Stimulated activated CD8-positive, alpha-beta memory T cell treated with anti-CD3 and anti-CD28 coated beads, Interleukin-4, amount 100 ng/mL, for 48 hours (primary cell): ENCODE results near the gene OSTM1.
"Not testable (repeated sequence)": the region's sequence is repeated elsewhere in the genome, so short reads cannot be mapped to it uniquely, and the experiment has no call there.

Experiments
- DNase-seq: peaks from one replicate; pipeline ENCODE4 v3.0.0-alpha.2; 2020

The OSTM1 gene

GRCh38 chr6:108013787-108014439 lies 60.6 kb downstream of the OSTM1 start:
- DNase-seq = no peak

- DNase-seq = no peak
These were observed 64.6 kb downstream of the OSTM1 start for GRCh38 chr6:108009894-108010293.

- DNase-seq = not testable (repeated sequence)
These were observed 65.3 kb downstream of the OSTM1 start for GRCh38 chr6:108009258-108009657.

DNA sequence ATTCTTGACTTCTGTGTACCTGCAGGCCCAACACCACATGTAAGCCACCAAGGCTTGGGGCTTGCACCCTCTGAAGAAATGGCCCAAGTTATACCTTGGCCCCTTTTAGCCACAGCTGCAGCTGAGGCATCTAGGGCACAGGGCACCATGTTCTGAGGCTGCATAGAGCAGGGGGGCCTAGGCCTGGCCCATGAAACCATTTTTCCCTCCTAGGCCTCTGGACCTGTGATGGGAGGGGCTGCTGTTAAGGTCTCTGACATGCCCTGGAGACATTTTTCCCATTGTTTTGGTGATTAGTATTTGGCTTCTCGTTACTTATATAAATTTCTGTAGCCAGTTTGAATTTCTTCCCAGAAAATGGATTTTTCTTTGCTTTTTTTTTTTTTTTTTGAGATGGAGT lies 66.2 kb downstream of the OSTM1 start:
- DNase-seq = no peak

GRCh38 chr6:108005961-108006360 lies 68.6 kb downstream of the OSTM1 start:
- no peak for DNase-seq

DNA sequence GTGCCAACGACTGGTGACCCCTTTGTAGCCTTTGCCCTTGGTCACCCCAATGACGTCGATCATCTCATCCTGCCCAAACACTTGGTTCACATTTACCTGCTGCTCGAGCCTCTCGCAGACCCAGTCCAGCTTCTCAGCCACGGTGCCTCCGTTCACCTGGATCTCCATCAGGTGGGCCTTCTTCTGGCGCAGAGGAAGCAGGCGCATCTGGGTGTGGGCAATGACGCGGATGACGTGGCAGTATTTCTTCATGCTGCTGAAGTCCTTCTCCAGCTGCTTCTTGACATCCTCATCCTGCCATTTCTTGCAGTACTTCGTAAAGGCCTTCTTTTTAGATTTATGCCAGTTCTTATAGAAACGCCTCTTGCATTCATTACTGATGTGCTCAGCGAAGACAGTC lies 69.7 kb downstream of the OSTM1 start:
- DNase-seq = no peak

- DNase-seq = no peak
These were observed 71.9 kb downstream of the OSTM1 start for GRCh38 chr6:108002365-108003221.

DNA sequence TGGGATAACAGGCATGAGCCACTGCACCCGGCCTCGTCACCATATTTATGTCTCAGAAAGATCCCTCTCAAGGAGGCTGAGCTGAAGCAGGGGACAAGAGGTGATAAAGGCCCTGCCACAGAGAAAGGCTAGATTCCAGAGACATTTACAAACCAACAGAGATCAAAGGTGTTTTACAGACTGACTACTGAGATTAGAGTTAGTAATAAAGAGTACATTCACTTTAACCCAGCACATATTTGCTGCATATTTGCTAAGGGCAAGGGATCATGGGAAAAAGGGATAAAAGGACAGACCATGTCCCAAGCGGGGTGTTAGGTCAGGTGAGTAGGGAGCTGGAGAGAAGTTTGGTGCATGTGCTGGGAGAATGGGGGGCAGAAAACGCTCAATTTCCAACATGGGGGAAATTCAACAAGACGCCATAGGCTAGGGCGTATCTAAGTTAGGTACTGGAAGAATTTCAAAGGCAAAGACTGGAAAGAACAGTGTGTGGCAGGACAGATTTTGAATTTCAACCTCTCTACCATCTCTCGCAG lies 72.8 kb downstream of the OSTM1 start:
- DNase-seq = no peak

GRCh38 chr6:108000259-108000658 lies 74.3 kb downstream of the OSTM1 start:
- DNase-seq = not testable (repeated sequence)

DNA sequence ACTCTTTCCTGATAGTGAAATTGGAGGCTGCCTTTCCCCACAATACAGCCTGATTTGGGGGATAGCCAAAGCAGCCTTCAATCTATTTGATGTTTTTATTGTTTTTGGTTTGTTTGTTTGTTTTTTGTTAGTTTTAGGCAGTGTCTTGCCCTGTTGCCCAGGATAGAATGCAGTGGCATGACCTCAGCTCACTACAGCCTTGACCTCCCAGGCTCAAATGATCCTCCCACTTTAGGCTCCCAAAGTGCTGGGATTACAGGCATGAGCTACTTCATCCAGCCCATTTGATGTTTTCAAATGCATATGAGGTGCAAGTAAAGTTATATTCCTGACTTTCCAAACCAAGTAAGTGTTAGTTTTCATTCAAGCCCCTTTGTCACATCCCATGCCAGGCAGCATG lies 75.2 kb downstream of the OSTM1 start:
- no peak for DNase-seq

DNA sequence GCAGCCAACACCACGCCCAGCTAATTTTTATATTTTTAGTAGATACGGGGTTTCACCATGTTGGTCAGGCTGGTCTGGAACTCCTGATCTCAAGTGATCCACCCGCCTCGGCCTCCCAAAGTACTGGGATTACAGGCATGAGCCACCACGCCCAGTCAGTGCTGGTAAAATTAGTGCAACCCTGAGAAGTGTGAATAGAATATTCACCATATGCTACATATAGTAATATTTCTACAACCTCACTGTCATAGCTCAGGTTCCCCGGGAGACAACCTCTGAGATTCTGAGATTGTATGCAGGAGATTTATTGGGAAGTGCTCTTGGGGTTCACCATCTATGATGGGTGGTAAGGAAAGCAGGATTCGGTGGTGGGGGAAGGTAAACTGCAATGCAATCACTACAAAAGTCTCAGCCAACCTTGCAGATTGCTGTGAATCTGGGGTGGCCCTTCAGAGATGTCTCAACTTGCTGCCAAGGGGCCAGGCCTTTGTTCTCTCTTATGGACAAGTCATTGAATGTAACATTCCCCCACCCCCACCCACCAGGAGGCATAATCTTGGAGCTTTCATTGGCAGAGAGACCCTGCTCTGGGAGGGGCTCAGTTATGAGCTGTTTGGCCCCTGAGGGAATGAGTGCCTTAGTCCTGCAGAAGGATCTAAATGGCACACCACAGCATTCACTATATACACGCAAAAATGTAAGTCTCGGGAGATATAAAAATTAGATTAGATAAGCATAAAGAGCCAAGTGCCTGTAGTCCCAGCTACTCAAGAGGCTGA lies 82.6 kb downstream of the OSTM1 start:
- DNase-seq = no peak
